WTC11 (cell line): ENCODE measurements around the gene TCF12.

Experiments
- CREB1 ChIP-seq: sonication (generic); formaldehyde crosslinking; IDR thresholded peaks from 2 replicates; pipeline ENCODE4 v1.8.0; 2023; ENCODE audit warnings: mild to moderate bottlenecking, missing genetic modification reagents
- CTCF ChIP-seq: fragments of 200-600 bp; IDR thresholded peaks from 2 replicates; pipeline ENCODE4 v1.8.0; 2022; ENCODE audit warnings: antibody characterized with exemption
- FOXJ3 ChIP-seq: sonication (generic); formaldehyde crosslinking; IDR thresholded peaks from 2 replicates; pipeline ENCODE4 v1.9.0; 2021; ENCODE audit warnings: missing genetic modification reagents, mild to moderate bottlenecking, borderline replicate concordance
- PRDM15 ChIP-seq: sonication (generic); formaldehyde crosslinking; IDR thresholded peaks from 2 replicates; pipeline ENCODE4 v1.8.0; 2022; ENCODE audit warnings: missing genetic modification reagents
- SP1 ChIP-seq: sonication (generic); formaldehyde crosslinking; conservative IDR thresholded peaks from 2 replicates; pipeline ENCODE4 v1.8.1; 2022; ENCODE audit warnings: missing genetic modification reagents
- TCF7 ChIP-seq: sonication (generic); formaldehyde crosslinking; IDR thresholded peaks from 2 replicates; pipeline ENCODE4 v1.8.0; 2022; ENCODE audit warnings: mild to moderate bottlenecking, low read depth, missing genetic modification reagents, moderate library complexity
- TF ChIP-seq, protein P1 (sequence below): sonication (generic); formaldehyde crosslinking; IDR thresholded peaks from 2 replicates; pipeline ENCODE4 v1.8.1; 2022; ENCODE audit warnings: low read depth, missing genetic modification reagents, borderline replicate concordance
- TF ChIP-seq, protein P2 (sequence below): sonication (generic); formaldehyde crosslinking; conservative IDR thresholded peaks from 2 replicates; pipeline ENCODE4 v1.8.1; 2022; ENCODE audit warnings: mild to moderate bottlenecking, missing genetic modification reagents

GRCh38 chr15:57201578-57201977 lies 283.1 kb downstream of the TCF12 start:
- TF ChIP-seq, protein P1, sequence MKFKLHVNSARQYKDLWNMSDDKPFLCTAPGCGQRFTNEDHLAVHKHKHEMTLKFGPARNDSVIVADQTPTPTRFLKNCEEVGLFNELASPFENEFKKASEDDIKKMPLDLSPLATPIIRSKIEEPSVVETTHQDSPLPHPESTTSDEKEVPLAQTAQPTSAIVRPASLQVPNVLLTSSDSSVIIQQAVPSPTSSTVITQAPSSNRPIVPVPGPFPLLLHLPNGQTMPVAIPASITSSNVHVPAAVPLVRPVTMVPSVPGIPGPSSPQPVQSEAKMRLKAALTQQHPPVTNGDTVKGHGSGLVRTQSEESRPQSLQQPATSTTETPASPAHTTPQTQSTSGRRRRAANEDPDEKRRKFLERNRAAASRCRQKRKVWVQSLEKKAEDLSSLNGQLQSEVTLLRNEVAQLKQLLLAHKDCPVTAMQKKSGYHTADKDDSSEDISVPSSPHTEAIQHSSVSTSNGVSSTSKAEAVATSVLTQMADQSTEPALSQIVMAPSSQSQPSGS (CRISPR knock-in tag) = no peak
- TF ChIP-seq SP1 (CRISPR knock-in tag) = no peak
- no peak for TF ChIP-seq TCF7 (CRISPR knock-in tag)
- no peak for TF ChIP-seq PRDM15
- TF ChIP-seq CTCF = no peak
- TF ChIP-seq, protein P2, sequence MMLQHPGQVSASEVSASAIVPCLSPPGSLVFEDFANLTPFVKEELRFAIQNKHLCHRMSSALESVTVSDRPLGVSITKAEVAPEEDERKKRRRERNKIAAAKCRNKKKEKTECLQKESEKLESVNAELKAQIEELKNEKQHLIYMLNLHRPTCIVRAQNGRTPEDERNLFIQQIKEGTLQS (CRISPR knock-in tag) = no peak
- TF ChIP-seq FOXJ3 = no peak
- TF ChIP-seq CREB1 = no peak
